Central memory CD8-positive, alpha-beta T cell (primary cell): Measurements from ENCODE around the gene SMIM44.
A peak's percentile ranks its signal among the peaks of the same experiment; 100 is the strongest.

Source experiments
- ATAC-seq: fragments of 150-1000 bp; cut with Tn5 transposase; replicated peaks from 2 replicates; pipeline ENCODE4 v1.10.0; 2022; ENCODE audit warnings: mild to moderate bottlenecking, moderate FRiP score, moderate number of reproducible peaks; ENCODE audit not compliant: poor library complexity, severe bottlenecking; ENCODE audit errors: extremely low read depth
- DNase-seq, 2 donors: peaks; one replicate each; pipeline ENCODE4 v3.0.0; 2021; ENCODE audit warnings: low spot score in 2 of 2
- H3K27ac Mint-ChIP-seq: one replicate; pipeline ENCODE4 v1.8.0; 2022; ENCODE audit warnings: low read depth, mild to moderate bottlenecking, moderate library complexity, mixed read lengths
- H3K27me3 Mint-ChIP-seq: one replicate; pipeline ENCODE4 v1.8.0; 2022; ENCODE audit warnings: mixed read lengths
- H3K36me3 Mint-ChIP-seq: one replicate; pipeline ENCODE4 v1.8.0; 2022; ENCODE audit warnings: mild to moderate bottlenecking, moderate library complexity, mixed read lengths; ENCODE audit not compliant: insufficient read depth
- H3K4me1 Mint-ChIP-seq: one replicate; pipeline ENCODE4 v1.8.0; 2022; ENCODE audit warnings: mixed read lengths
- H3K4me3 Mint-ChIP-seq: one replicate; pipeline ENCODE4 v1.8.0; 2022; ENCODE audit warnings: mild to moderate bottlenecking, moderate library complexity, mixed read lengths
- H3K9me3 Mint-ChIP-seq: one replicate; pipeline ENCODE4 v1.8.0; 2022; ENCODE audit warnings: mixed read lengths

The SMIM44 gene

GRCh38 chr19:3463714-3464586 is 19.3 kb downstream of the SMIM44 start:
- Mint-ChIP-seq H3K27ac (no peak overlapping the region), H3K9me3 (no peaks in the 10 kb centered on the region), H3K27me3 (no peaks in the 10 kb centered on the region), H3K4me1 (peaks cover 7% of the 10 kb centered on the region), H3K4me3 (no peak overlapping the region), H3K36me3 (no peaks in the 10 kb centered on the region)
- no peak for ATAC-seq
- no peak for DNase-seq

DNA sequence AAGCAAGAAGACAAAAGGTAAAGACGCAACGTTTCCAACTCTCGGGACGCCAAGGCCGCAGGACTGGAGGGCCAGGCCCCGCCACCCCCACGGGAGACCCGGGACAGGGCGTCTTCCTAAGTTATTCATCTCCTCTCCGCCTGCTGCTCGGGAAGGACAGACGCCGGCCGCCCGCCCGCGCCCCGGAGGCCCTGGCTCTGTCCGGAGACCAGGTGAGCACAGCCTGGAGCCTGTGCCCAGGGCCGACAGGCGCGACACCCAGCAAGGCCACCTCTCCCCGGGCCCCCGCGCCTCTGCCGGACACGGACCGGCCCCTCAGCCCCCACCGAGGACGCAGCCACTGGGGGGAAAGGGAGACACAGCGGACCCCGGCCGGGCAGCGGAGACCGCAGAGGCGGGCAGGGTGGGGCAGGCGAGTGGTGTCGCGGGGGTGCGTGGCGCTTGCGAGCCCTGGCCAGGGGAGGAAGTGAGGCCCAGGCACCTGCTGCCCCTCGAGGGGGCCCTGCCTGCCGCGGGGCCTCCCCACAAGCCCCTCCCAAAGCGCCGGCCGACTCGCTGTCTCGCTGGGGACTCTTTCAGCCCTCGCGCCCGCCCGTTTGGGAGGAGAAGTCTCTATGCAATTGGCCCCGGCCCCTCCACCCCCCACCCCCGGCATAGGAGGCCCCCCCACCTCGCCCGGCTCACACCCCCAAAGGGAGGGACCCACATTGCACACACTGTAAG is 20.1 kb downstream of the SMIM44 start:
- H3K27me3 Mint-ChIP-seq = no peaks in the 10 kb centered on the region
- peaks cover 7% of the 10 kb centered on the region for H3K4me1 Mint-ChIP-seq
- peaks cover 4% of the 10 kb centered on the region for H3K36me3 Mint-ChIP-seq
- DNase-seq (no peak), ATAC-seq (no peak)
- no peak overlapping the region for H3K27ac Mint-ChIP-seq
- no peak overlapping the region for H3K4me3 Mint-ChIP-seq
- H3K9me3 Mint-ChIP-seq = no peaks in the 10 kb centered on the region

DNA sequence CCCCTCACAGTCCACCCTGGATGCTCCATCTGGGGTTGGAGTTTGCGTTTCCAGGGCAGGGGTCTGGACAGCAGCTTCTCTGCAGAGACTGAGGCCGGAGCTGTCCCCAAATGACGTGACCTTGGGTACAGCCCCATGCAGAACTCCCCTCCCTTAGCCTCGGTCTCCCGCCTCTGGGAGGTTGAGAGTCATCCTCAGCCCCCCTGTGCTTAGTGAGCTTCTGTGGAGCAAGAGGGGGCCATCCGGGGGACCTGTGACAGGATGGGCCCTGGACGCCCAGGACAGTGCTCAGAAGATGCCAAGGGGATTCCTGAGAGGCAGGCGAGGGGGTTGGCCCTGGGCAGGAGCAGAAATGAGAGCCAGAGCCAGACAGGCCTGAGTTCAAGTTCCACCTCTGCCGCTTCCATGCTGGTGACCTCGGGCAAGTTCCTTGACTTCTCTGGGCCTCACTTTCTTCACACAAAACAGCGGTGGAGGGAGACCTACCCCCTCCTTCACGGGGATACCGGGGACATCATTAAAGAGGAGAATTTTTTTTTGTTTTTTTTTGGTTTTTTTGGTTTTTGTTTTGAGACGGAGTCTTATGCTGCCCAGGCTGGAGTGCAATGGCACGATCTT is 23.2 kb downstream of the SMIM44 start:
- ATAC-seq = no peak
- Mint-ChIP-seq H3K36me3 (peaks cover 4% of the 10 kb centered on the region), H3K4me3 (no peak overlapping the region), H3K4me1 (no peaks in the 10 kb centered on the region), H3K9me3 (no peaks in the 10 kb centered on the region), H3K27ac (no peak overlapping the region), H3K27me3 (no peaks in the 10 kb centered on the region)
- DNase-seq = no peak

DNA sequence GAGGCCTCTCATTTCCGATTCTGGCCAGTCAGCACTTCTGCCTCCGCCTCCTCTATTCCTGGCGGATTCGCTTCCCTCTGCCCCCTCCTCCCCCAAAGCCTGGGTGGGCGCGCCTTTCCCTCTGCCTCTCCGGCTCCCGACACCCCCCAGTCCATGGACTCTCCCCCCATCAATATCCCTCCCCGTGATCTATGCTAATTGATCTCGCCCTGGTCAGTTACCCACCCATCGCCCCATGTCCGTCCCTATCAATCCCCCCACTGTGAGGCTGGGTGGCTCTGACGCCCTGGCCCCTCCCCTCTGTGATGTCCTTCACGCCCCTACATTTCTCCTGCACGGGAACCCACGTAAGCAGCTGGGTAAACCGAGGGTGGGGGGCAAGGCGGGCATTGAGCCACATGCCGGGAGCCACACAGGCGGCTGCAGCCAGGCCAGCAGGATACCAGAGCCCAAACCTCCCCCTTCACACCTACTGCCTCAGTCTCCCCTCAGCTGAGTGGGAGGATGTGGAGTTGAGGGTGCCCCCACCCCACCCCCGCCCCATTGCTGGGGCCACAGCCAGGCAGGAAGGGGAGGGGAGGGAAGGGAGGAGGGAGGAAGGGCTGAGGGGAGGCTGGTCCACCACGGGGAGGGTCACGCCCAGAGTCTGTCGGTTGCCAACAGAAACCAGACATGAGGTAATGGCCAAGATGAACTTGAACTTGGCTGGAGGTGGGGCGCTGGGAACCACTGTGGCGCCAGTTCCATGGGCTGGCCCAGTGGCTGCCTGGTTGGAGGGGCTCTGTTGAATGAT is 24.0 kb downstream of the SMIM44 start:
- DNase-seq = no peak
- Mint-ChIP-seq H3K4me3 (no peak overlapping the region), H3K27me3 (no peaks in the 10 kb centered on the region), H3K4me1 (no peaks in the 10 kb centered on the region), H3K36me3 (peaks cover 4% of the 10 kb centered on the region), H3K9me3 (no peaks in the 10 kb centered on the region), H3K27ac (no peak overlapping the region)
- peak; percentile 32 for ATAC-seq

GRCh38 chr19:3458229-3459088 is 24.8 kb downstream of the SMIM44 start:
- Mint-ChIP-seq H3K27ac (no peak overlapping the region), H3K36me3 (peaks cover 7% of the 10 kb centered on the region), H3K27me3 (no peaks in the 10 kb centered on the region), H3K4me3 (no peak overlapping the region), H3K4me1 (no peaks in the 10 kb centered on the region), H3K9me3 (no peaks in the 10 kb centered on the region)
- ATAC-seq (no peak), DNase-seq (no peak)

- Mint-ChIP-seq H3K4me1 (no peaks in the 10 kb centered on the region), H3K27me3 (no peaks in the 10 kb centered on the region), H3K36me3 (peaks cover 7% of the 10 kb centered on the region), H3K4me3 (no peak overlapping the region), H3K27ac (no peak overlapping the region), H3K9me3 (no peaks in the 10 kb centered on the region)
- DNase-seq (no peak), ATAC-seq (no peak)
Observed at GRCh38 chr19:3457528-3458228, 25.6 kb downstream of the SMIM44 start.

- Mint-ChIP-seq H3K4me3 (no peak overlapping the region), H3K4me1 (no peaks in the 10 kb centered on the region), H3K27ac (no peak overlapping the region), H3K36me3 (peaks cover 9% of the 10 kb centered on the region), H3K27me3 (no peaks in the 10 kb centered on the region), H3K9me3 (no peaks in the 10 kb centered on the region)
- DNase-seq (no peak), ATAC-seq (no peak)
Observed at GRCh38 chr19:3456925-3457527, 26.2 kb downstream of the SMIM44 start.

- Mint-ChIP-seq H3K4me3 (no peak overlapping the region), H3K4me1 (no peaks in the 10 kb centered on the region), H3K27ac (no peak overlapping the region), H3K27me3 (no peaks in the 10 kb centered on the region), H3K9me3 (no peaks in the 10 kb centered on the region), H3K36me3 (peaks cover 9% of the 10 kb centered on the region)
- DNase-seq = no peak
- ATAC-seq = no peak
Observed at GRCh38 chr19:3455960-3456601, 27.2 kb downstream of the SMIM44 start.

GRCh38 chr19:3455393-3455955 is 27.8 kb downstream of the SMIM44 start:
- H3K27me3 Mint-ChIP-seq = no peaks in the 10 kb centered on the region
- DNase-seq (no peak), ATAC-seq (no peak)
- H3K9me3 Mint-ChIP-seq = no peaks in the 10 kb centered on the region
- no peak overlapping the region for H3K27ac Mint-ChIP-seq
- no peaks in the 10 kb centered on the region for H3K4me1 Mint-ChIP-seq
- H3K36me3 Mint-ChIP-seq = peaks cover 9% of the 10 kb centered on the region
- H3K4me3 Mint-ChIP-seq = no peak overlapping the region

- ATAC-seq (no peak), DNase-seq (no peak)
- H3K9me3 Mint-ChIP-seq = no peaks in the 10 kb centered on the region
- H3K4me3 Mint-ChIP-seq = no peak overlapping the region
- no peak overlapping the region for H3K27ac Mint-ChIP-seq
- peaks cover 10% of the 10 kb centered on the region for H3K36me3 Mint-ChIP-seq
- H3K27me3 Mint-ChIP-seq = no peaks in the 10 kb centered on the region
- H3K4me1 Mint-ChIP-seq = no peaks in the 10 kb centered on the region
Observed at GRCh38 chr19:3454656-3455392, 28.4 kb downstream of the SMIM44 start.
